HepG2 (cell line): ENCODE results near the gene FAM89B. TPM values are rescaled to one million over a fixed set of nuclear protein-coding genes. Genes with fewer than 3 reads are reported as not detected.

Experiments used
- ATAC-seq: fragments of 200-7000 bp; cut with Tn5 transposase; 3 replicates; pipeline ENCODE4 v1.9.1; 2020; ENCODE audit warnings: mild to moderate bottlenecking, moderate library complexity
- BruUV-seq: library from RNA; stranded (reverse); fragments of 400-500 nt; replicated peaks from 2 replicates; lab custom pipeline; 2021; lab: Mats Ljungman, UMichigan
- CTCF ChIA-PET: fragments of 300-600 bp; formaldehyde crosslinking; extraction: SDS; loops from one replicate; lab custom pipeline; 2021; ENCODE audit warnings: low total read pairs, inconsistent platforms, low intra/inter-chr PET ratio; lab: Yijun Ruan, JAX
- POLR2A ChIA-PET: fragments of 350-600 bp; sonication (Branson Sonifier 250); formaldehyde crosslinking; loops from one replicate; lab custom pipeline; 2020; ENCODE audit warnings: antibody characterized with exemption, inconsistent platforms; lab: Yijun Ruan, JAX
- DNase-seq: peaks from one replicate; pipeline ENCODE4 v3.0.0-alpha.2; 2015; ENCODE audit warnings: low spot score
- FAIRE-seq: peaks from 3 replicates; lab custom pipeline; 2011; peaks lifted over from hg19 to GRCh38; lab: Jason Lieb, UNC
- H2AFZ ChIP-seq: one replicate; pipeline ENCODE4 v1.6.1; 2011; ENCODE audit warnings: low read length, inconsistent platforms
- H3K27ac ChIP-seq: fragments of 300-600 bp; 3 replicates; pipeline ENCODE4 v1.8.0; 2011; ENCODE audit warnings: mixed run types, mild to moderate bottlenecking, mixed read lengths, low read length, inconsistent platforms; ENCODE audit not compliant: insufficient read depth; ENCODE audit errors: extremely low read length
- H3K27me3 ChIP-seq, 2 experiments: fragments of 200-600 bp in 1 of 2; 2 replicates in 1 of 2; 3 replicates in 1 of 2; pipeline versions ENCODE4 v1.6.0 to v1.8.0; 2011; ENCODE audit warnings: low read length in 2 of 2, mild to moderate bottlenecking in 2 of 2, moderate library complexity in 2 of 2, inconsistent platforms in 1 of 2; ENCODE audit not compliant: insufficient read depth in 2 of 2, control insufficient read depth in 1 of 2
- H3K36me3 ChIP-seq, 2 experiments: fragments of 200-600 bp in 1 of 2; replicated peaks in 1 of 2; 2 replicates in 1 of 2; 3 replicates in 1 of 2; pipeline versions ENCODE4 v1.5.1 to v1.8.0; 2011; ENCODE audit warnings: low read length in 2 of 2, inconsistent platforms in 1 of 2; ENCODE audit not compliant: insufficient read depth in 2 of 2, control insufficient read depth in 1 of 2
- H3K4me1 ChIP-seq: 2 replicates; pipeline ENCODE4 v1.5.1; 2012; ENCODE audit warnings: low read length, inconsistent platforms; ENCODE audit not compliant: insufficient read depth
- H3K4me2 ChIP-seq: 2 replicates; pipeline ENCODE4 v1.6.0; 2011; ENCODE audit warnings: low read depth, low read length, inconsistent platforms
- H3K4me3 ChIP-seq, 3 experiments: fragments of 200-600 bp in 1 of 3; sonication (generic), shearing (Covaris generic) in 1 of 3; replicated peaks in 1 of 3; 2 replicates each; pipeline ENCODE4 v1.5.1; 2011 to 2016; ENCODE audit warnings: low read length in 3 of 3, inconsistent platforms in 2 of 3, low read depth in 2 of 3, mild to moderate bottlenecking in 2 of 3, control low read depth in 1 of 3, mixed read lengths in 1 of 3; ENCODE audit not compliant: insufficient read depth in 1 of 3
- H3K79me2 ChIP-seq: one replicate; pipeline ENCODE4 v1.6.1; 2011; ENCODE audit warnings: low read length, inconsistent platforms; ENCODE audit not compliant: insufficient read depth
- H3K9ac ChIP-seq: 2 replicates; pipeline ENCODE4 v1.6.0; 2011; ENCODE audit warnings: mild to moderate bottlenecking, low read depth, low read length, inconsistent platforms; ENCODE audit not compliant: insufficient read depth
- H3K9me3 ChIP-seq: 2 replicates; pipeline ENCODE4 v1.5.1; 2012; ENCODE audit warnings: mild to moderate bottlenecking, low read length
- H4K20me1 ChIP-seq: 2 replicates; pipeline ENCODE4 v1.6.0; 2011; ENCODE audit warnings: inconsistent platforms, mild to moderate bottlenecking, low read length, moderate library complexity; ENCODE audit not compliant: insufficient read depth
- ATF7-NPFF ChIP-seq: sonication (generic); formaldehyde crosslinking; IDR thresholded peaks from 2 replicates; pipeline ENCODE4 v1.8.1; 2023; ENCODE audit warnings: mild to moderate bottlenecking, low read depth, missing genetic modification reagents, moderate library complexity
- BCL6 ChIP-seq: IDR thresholded peaks from 2 replicates; pipeline ENCODE4 v1.6.1; 2016; ENCODE audit warnings: missing genetic modification reagents, missing compliant biosample characterization
- MEIS2 ChIP-seq: sonication (generic); formaldehyde crosslinking; IDR thresholded peaks from 2 replicates; pipeline ENCODE4 v1.9.0; 2021; ENCODE audit warnings: mild to moderate bottlenecking, missing genetic modification reagents
- NR2C2 ChIP-seq: sonication (generic); formaldehyde crosslinking; IDR thresholded peaks from 2 replicates; pipeline ENCODE4 v1.4.0; 2020; ENCODE audit warnings: missing genetic modification reagents, mild to moderate bottlenecking, moderate library complexity, borderline replicate concordance
- SAP130 ChIP-seq: IDR thresholded peaks from 2 replicates; pipeline ENCODE4 v1.6.1; 2016; ENCODE audit warnings: low read depth
- TAF1 ChIP-seq: sonication (generic); formaldehyde crosslinking; IDR thresholded peaks from 2 replicates; pipeline ENCODE4 v1.4.0; 2020; ENCODE audit warnings: missing genetic modification reagents
- ZFP90 ChIP-seq: sonication (generic); formaldehyde crosslinking; IDR thresholded peaks from 2 replicates; pipeline ENCODE4 v1.8.0; 2022; ENCODE audit warnings: missing genetic modification reagents, mild to moderate bottlenecking, inconsistent platforms, borderline replicate concordance
- ZNF121 ChIP-seq: sonication (generic); formaldehyde crosslinking; IDR thresholded peaks from 2 replicates; pipeline ENCODE4 v1.5.0; 2020; ENCODE audit warnings: mild to moderate bottlenecking, missing genetic modification reagents
- WGBS: methylation state at CpG from one replicate; pipeline ENCODE4 v1.1.6; 2017; ENCODE audit warnings: low lambda C conversion rate; 5-methylcytosine and 5-hydroxymethylcytosine counted together
- in situ Hi-C: cut with HindIII; loops from 2 replicates; pipeline ENCODE4 v1.10.0; 2017; ENCODE audit warnings: low pct_unique_long_range_greater_than_20kb; ENCODE audit not compliant: extremely low pct_ligation_motif_present
- intact Hi-C: fragments of 100-400 bp; cut with micrococcal nuclease; formaldehyde crosslinking; loops from one replicate; pipeline ENCODE4 v1.10.0; 2022; ENCODE audit not compliant: unreplicated experiment
- polyA plus RNA-seq, 8 experiments: library from polyadenylated mRNA; depleted of rRNA in 3 of 8; stranded (reverse) in 7 of 8; unstranded in 1 of 8; fragments of >200 nt; fragmentation: Illumina TruSeq in 4 of 8; extraction: Trizol in 4 of 8; gene quantifications; 2 replicates each; pipeline versions ENCODE4 v1.2.1 to v1.2.3, GENCODE V29; 2011 to 2016; ENCODE audit warnings: low read depth in 4 of 8, missing spikeins in 1 of 8, mixed read lengths in 1 of 8; ENCODE audit not compliant: insufficient read depth in 1 of 8
- total RNA-seq, 5 experiments: library from RNA; depleted of rRNA; stranded (reverse); fragments of >200 nt; fragmentation: Illumina TruSeq; extraction: Trizol; gene quantifications; 2 replicates each; pipeline ENCODE4 v1.2.3, GENCODE V29; 2016; ENCODE audit warnings: low read depth in 1 of 5
- TF ChIP-seq, protein P1 (sequence below): sonication (generic); formaldehyde crosslinking; IDR thresholded peaks from 2 replicates; pipeline ENCODE4; 2020; ENCODE audit warnings: missing genetic modification reagents, mild to moderate bottlenecking, borderline replicate concordance
- TF ChIP-seq, protein P2 (sequence below): sonication (generic); formaldehyde crosslinking; IDR thresholded peaks from 2 replicates; pipeline ENCODE4 v1.4.0; 2020; ENCODE audit warnings: missing genetic modification reagents, low read depth, mild to moderate bottlenecking, borderline replicate concordance
- TF ChIP-seq, protein P3 (sequence below): sonication (generic); formaldehyde crosslinking; IDR thresholded peaks from 2 replicates; pipeline ENCODE4 v1.5.1; 2020; ENCODE audit warnings: mild to moderate bottlenecking, missing genetic modification reagents, moderate library complexity
- TF ChIP-seq, protein P4 (sequence below): sonication (generic); formaldehyde crosslinking; IDR thresholded peaks from 2 replicates; pipeline ENCODE4 v1.4.0; 2020; ENCODE audit warnings: missing genetic modification reagents, borderline replicate concordance

Gene FAM89B
- total and polyA plus RNA-seq, 2 of the 13 experiments (the other 11 are each of a cell fraction or from before 2014, with no cell fraction given) = 5.7 to 8.0 TPM

DNA sequence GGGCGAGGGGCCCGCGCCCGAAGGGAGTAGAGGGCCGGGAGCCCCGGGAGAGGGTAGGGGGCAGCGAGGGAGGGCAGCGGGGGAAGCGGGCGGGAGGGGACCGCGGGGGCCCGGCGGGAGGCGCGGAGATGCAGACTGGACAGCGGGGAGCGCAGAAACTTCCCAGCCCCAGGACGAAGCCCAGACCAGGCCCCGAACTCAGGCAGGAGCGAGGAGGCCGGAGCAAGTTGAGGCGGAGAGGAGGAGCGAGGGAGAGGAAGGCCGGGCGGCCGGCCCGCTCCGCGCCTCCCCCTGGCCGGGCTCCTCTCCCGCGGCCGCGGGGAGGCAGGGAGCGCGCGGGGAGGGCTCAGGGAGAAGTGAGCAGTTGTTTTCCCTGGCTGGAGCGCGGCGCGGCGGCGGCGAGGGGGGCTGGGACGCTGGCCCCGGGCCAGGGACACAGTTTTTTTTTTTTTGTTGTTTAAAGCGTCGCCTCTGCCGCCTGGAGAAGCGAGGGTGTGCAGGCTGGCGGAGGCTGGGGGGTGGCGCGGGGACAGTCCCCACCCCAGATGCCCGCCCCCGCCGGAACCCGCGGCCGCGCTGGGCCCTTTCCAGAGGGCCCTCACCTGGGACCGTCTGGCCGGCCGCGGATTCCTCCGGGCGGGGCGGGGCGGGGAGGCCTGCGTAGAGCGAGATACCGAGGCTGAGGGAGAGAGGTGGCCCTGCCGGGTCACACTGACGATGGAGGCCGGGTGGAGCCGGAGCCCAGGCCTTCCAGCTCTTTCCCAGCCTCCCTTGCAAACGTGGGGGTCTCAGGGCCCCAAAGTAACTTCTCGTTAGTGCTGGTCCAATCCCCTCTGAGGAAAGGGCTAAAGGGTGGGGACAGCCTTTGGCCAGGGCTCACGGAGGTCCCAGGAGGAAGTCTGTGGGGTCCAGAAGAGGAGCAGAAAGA is 14.1 kb upstream of the FAM89B start, which contains the start of gene LTBP3:
Gene LTBP3, minus strand, starts transcription at position 358 of the 928 bp plus-strand sequence. CDS start 400 bp downstream, outside the sequence.
- FAIRE-seq (no peak), ATAC-seq (peak; percentile 58), DNase-seq (peak; percentile 68)
- in situ Hi-C loops (loop anchor here (10.0 kb wide), 1 partner anchor 297 kb away; the partner anchor contains the start of gene CFL1), intact Hi-C loops (no loop called here)
- POLR2A ChIA-PET = interaction anchor here (0.8 to 3.4 kb wide), 5 partner anchors 12 to 138 kb away, joined by 3 to 34 read pairs (median 5); partner anchors contain the start of genes PCNX3 and ZNRD2
- CTCF ChIA-PET = no interaction called here
- H3K36me3 ChIP-seq = no peaks in the 10 kb centered on the region; a peak in 1 of 5 replicates
- H3K79me2 ChIP-seq = peaks cover 8% of the 10 kb centered on the region
- no peak within 1 kb of the TSS for H2AFZ ChIP-seq
- 2% methylated on average over 29 of the region's 79 CpGs for WGBS
- peak within 1 kb of the TSS; percentile 74 to 89 (median 87) for H3K4me3 ChIP-seq
- H3K27me3 ChIP-seq = no peaks in the 10 kb centered on the region
- peak within 1 kb of the TSS; percentile 94 for H3K27ac ChIP-seq
- BruUV-seq = no TSS peak
- no peaks in the 10 kb centered on the region for H3K9me3 ChIP-seq
- peaks cover 3% of the 10 kb centered on the region; the same call in 1 of the 2 replicates for H4K20me1 ChIP-seq
- peaks cover 72% of the 10 kb centered on the region for H3K4me1 ChIP-seq
- peak within 1 kb of the TSS; percentile 89 for H3K9ac ChIP-seq
- peak within 1 kb of the TSS; percentile 97 for H3K4me2 ChIP-seq
- 0 out of 2 replicates have a peak, but pooled peaks have one; percentile 40 for TF ChIP-seq ATF7-NPFF
- peak; percentile 26 for TF ChIP-seq TAF1
- peak; percentile 16; the same call in 1 of the 2 replicates for TF ChIP-seq BCL6
- TF ChIP-seq ZNF121 (CRISPR knock-in tag) = peak; percentile 82
- TF ChIP-seq, protein P1, sequence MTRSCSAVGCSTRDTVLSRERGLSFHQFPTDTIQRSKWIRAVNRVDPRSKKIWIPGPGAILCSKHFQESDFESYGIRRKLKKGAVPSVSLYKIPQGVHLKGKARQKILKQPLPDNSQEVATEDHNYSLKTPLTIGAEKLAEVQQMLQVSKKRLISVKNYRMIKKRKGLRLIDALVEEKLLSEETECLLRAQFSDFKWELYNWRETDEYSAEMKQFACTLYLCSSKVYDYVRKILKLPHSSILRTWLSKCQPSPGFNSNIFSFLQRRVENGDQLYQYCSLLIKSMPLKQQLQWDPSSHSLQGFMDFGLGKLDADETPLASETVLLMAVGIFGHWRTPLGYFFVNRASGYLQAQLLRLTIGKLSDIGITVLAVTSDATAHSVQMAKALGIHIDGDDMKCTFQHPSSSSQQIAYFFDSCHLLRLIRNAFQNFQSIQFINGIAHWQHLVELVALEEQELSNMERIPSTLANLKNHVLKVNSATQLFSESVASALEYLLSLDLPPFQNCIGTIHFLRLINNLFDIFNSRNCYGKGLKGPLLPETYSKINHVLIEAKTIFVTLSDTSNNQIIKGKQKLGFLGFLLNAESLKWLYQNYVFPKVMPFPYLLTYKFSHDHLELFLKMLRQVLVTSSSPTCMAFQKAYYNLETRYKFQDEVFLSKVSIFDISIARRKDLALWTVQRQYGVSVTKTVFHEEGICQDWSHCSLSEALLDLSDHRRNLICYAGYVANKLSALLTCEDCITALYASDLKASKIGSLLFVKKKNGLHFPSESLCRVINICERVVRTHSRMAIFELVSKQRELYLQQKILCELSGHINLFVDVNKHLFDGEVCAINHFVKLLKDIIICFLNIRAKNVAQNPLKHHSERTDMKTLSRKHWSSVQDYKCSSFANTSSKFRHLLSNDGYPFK = peak; percentile 33; the same call in 1 of the 2 replicates
- peak; percentile 36; the same call in 1 of the 2 replicates for TF ChIP-seq SAP130 (CRISPR knock-in tag)
- TF ChIP-seq, protein P2, sequence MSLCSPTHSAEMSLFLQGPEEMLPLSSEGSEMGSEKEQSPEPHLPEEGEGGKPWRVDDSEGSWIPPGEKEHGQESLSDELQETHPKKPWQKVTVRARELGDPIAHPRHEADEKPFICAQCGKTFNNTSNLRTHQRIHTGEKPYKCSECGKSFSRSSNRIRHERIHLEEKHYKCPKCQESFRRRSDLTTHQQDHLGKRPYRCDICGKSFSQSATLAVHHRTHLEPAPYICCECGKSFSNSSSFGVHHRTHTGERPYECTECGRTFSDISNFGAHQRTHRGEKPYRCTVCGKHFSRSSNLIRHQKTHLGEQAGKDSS = no peak
- TF ChIP-seq, protein P3, sequence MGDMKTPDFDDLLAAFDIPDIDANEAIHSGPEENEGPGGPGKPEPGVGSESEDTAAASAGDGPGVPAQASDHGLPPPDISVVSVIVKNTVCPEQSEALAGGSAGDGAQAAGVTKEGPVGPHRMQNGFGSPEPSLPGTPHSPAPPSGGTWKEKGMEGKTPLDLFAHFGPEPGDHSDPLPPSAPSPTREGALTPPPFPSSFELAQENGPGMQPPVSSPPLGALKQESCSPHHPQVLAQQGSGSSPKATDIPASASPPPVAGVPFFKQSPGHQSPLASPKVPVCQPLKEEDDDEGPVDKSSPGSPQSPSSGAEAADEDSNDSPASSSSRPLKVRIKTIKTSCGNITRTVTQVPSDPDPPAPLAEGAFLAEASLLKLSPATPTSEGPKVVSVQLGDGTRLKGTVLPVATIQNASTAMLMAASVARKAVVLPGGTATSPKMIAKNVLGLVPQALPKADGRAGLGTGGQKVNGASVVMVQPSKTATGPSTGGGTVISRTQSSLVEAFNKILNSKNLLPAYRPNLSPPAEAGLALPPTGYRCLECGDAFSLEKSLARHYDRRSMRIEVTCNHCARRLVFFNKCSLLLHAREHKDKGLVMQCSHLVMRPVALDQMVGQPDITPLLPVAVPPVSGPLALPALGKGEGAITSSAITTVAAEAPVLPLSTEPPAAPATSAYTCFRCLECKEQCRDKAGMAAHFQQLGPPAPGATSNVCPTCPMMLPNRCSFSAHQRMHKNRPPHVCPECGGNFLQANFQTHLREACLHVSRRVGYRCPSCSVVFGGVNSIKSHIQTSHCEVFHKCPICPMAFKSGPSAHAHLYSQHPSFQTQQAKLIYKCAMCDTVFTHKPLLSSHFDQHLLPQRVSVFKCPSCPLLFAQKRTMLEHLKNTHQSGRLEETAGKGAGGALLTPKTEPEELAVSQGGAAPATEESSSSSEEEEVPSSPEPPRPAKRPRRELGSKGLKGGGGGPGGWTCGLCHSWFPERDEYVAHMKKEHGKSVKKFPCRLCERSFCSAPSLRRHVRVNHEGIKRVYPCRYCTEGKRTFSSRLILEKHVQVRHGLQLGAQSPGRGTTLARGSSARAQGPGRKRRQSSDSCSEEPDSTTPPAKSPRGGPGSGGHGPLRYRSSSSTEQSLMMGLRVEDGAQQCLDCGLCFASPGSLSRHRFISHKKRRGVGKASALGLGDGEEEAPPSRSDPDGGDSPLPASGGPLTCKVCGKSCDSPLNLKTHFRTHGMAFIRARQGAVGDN (CRISPR knock-in tag) = peak; percentile 73
- TF ChIP-seq, protein P4, sequence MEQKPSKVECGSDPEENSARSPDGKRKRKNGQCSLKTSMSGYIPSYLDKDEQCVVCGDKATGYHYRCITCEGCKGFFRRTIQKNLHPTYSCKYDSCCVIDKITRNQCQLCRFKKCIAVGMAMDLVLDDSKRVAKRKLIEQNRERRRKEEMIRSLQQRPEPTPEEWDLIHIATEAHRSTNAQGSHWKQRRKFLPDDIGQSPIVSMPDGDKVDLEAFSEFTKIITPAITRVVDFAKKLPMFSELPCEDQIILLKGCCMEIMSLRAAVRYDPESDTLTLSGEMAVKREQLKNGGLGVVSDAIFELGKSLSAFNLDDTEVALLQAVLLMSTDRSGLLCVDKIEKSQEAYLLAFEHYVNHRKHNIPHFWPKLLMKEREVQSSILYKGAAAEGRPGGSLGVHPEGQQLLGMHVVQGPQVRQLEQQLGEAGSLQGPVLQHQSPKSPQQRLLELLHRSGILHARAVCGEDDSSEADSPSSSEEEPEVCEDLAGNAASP (CRISPR knock-in tag) = peak; percentile 16; the same call in 1 of the 2 replicates
- 0 out of 2 replicates have a peak, but pooled peaks have one; percentile 24 for TF ChIP-seq ZFP90 (CRISPR knock-in tag)
- TF ChIP-seq MEIS2 = peak; percentile 19; the same call in 1 of the 2 replicates
- TF ChIP-seq NR2C2 = 0 out of 2 replicates have a peak, but pooled peaks have one; percentile 27
